Measurements from ENCODE around the gene SAA1. TPM values are rescaled to one million over a fixed set of nuclear protein-coding genes. Genes with fewer than 3 reads are reported as not detected.
"Not testable (repeated sequence)": the region's sequence is repeated elsewhere in the genome, so short reads cannot be mapped to it uniquely, and the experiment has no call there.

The SAA1 gene
- total and polyA plus RNA-seq, 2 donors from 2014 or later = 6.4 to 192 TPM

DNA sequence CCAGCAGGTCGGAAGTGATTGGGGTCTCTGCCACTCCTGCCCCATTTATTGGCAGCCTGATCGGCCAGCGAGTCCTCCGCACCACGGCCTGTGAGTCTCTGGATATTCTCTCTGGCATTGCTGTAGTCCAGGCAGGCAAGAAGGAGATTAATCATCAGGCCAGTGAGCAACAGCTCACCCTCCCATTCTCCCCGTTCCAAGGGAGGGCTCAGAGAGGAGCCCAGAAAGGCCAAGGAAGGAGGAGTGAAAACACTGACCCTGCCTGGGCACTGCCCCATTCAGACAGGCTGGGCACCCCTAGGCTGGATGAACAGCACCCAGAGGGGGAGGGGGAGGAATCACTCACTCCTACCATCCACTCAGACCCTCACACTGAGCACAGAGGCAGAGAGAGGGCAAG is 20.7 kb upstream of the SAA1 start:
- no peak for FAIRE-seq

DNA sequence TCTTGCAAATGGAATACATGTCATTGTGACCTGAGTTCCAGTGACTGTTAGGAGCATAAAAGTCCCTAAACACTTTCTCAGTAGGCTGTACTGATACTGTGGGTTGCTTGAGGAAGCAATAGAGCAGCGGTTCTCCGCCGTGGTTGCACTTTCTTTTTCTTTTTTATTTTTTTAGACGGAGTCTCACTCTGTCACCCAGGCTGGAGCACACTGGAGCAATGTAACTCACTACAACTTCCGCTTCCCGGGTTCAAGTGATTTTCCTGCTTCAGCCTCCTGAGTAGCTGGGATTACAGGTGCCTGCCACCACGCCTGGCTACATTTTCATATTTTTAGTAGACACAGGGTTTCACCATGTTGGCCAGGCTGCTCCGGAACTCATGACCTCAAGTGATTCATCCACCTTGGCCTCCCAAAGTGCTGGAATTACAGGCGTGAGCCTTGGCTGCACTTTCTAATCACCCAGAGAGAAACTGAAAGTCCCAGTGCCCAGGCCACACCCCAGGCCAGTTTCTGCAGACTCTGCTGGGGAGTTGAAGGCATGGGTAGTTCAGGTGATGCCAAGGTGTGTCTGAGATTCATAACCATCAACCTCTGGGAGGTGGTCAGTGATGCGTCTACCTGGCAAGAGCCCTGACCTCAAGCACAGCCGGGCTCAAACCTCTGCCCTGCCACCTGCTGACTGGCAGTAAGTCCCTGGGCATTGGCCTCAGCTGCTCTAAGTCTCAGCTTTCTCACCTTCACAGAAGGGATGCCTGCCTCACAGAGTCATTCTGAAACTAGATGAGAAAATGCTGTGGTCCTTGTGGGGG is 19.5 kb upstream of the SAA1 start:
- H3K4me1 ChIP-seq (ENCODE audit: control insufficient read depth in 2 of 3, insufficient read depth in 2 of 3, low read depth in 1 of 3, low read length in 3 of 3); H3K36me3 ChIP-seq (ENCODE audit: control insufficient read depth in 2 of 3, insufficient read depth in 3 of 3, low read length in 3 of 3); H3K27me3 ChIP-seq (ENCODE audit: control insufficient read depth, insufficient read depth, low read length); H3K9me3 ChIP-seq (ENCODE audit: control insufficient read depth in 2 of 3, insufficient read depth in 1 of 3, low read length in 3 of 3); intact Hi-C loops (cut with DNase I); H3K27ac ChIP-seq (ENCODE audit: low read depth in 2 of 2, low read length in 2 of 2); DNase-seq; FAIRE-seq; H3K9ac ChIP-seq (ENCODE audit: low read length in 3 of 3); H3K4me3 ChIP-seq (ENCODE audit: low read length in 3 of 3): not testable (repeated sequence)

More for the DNA sequence above, 20.7 kb upstream of the SAA1 start:
- no peak overlapping the region for H3K4me3 ChIP-seq (ENCODE audit: low read length in 3 of 3)
- TF ChIP-seq, protein P1, sequence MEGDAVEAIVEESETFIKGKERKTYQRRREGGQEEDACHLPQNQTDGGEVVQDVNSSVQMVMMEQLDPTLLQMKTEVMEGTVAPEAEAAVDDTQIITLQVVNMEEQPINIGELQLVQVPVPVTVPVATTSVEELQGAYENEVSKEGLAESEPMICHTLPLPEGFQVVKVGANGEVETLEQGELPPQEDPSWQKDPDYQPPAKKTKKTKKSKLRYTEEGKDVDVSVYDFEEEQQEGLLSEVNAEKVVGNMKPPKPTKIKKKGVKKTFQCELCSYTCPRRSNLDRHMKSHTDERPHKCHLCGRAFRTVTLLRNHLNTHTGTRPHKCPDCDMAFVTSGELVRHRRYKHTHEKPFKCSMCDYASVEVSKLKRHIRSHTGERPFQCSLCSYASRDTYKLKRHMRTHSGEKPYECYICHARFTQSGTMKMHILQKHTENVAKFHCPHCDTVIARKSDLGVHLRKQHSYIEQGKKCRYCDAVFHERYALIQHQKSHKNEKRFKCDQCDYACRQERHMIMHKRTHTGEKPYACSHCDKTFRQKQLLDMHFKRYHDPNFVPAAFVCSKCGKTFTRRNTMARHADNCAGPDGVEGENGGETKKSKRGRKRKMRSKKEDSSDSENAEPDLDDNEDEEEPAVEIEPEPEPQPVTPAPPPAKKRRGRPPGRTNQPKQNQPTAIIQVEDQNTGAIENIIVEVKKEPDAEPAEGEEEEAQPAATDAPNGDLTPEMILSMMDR (IDR thresholded peaks at IDR 0.05; ENCODE audit: borderline replicate concordance, extremely low read depth, insufficient read depth) = no peak
- H3K4me1 ChIP-seq (ENCODE audit: control insufficient read depth in 2 of 3, insufficient read depth in 2 of 3, low read depth in 1 of 3, low read length in 3 of 3) = no peaks in the 10 kb centered on the region
- H3K36me3 ChIP-seq (ENCODE audit: control insufficient read depth in 2 of 3, insufficient read depth in 3 of 3, low read length in 3 of 3) = no peaks in the 10 kb centered on the region
- no peak overlapping the region for H3K9ac ChIP-seq (ENCODE audit: low read length in 3 of 3)
- intact Hi-C loops (cut with DNase I) = no loop called here
- DNase-seq = peak in 2 of 5 donors; percentile 23 to 37
- H3K9me3 ChIP-seq (ENCODE audit: control insufficient read depth in 2 of 3, insufficient read depth in 1 of 3, low read length in 3 of 3) = no peaks in the 10 kb centered on the region
- H3K27me3 ChIP-seq (ENCODE audit: control insufficient read depth, insufficient read depth, low read length) = no peaks in the 10 kb centered on the region
- no peak overlapping the region for H3K27ac ChIP-seq (ENCODE audit: low read depth in 2 of 2, low read length in 2 of 2)

DNA sequence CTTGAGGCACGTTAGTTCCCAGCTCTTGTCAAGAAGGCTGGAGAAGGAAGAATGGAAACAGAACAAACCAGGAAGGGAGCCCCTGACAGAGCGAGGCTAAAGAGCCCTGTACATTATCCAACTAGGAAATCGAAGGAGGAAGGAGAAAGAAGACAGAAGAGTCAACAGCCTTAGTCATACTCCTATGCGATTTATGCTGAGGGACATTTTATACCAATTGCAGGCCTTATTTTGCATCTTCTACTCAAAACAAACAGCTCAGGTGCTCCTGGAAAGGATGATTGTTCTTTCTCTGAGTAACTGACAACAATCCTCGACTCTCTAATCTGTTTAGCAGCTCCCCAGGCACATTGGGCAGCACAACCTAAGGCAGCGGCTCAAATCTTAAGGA is 18.9 kb upstream of the SAA1 start:
- H3K27me3 ChIP-seq (ENCODE audit: control insufficient read depth, insufficient read depth, low read length); FAIRE-seq; H3K4me1 ChIP-seq (ENCODE audit: control insufficient read depth in 2 of 3, insufficient read depth in 2 of 3, low read depth in 1 of 3, low read length in 3 of 3); H3K4me3 ChIP-seq (ENCODE audit: low read length in 3 of 3); H3K27ac ChIP-seq (ENCODE audit: low read depth in 2 of 2, low read length in 2 of 2); DNase-seq; intact Hi-C loops (cut with DNase I); H3K9me3 ChIP-seq (ENCODE audit: control insufficient read depth in 2 of 3, insufficient read depth in 1 of 3, low read length in 3 of 3); H3K9ac ChIP-seq (ENCODE audit: low read length in 3 of 3); H3K36me3 ChIP-seq (ENCODE audit: control insufficient read depth in 2 of 3, insufficient read depth in 3 of 3, low read length in 3 of 3): not testable (repeated sequence)

DNA sequence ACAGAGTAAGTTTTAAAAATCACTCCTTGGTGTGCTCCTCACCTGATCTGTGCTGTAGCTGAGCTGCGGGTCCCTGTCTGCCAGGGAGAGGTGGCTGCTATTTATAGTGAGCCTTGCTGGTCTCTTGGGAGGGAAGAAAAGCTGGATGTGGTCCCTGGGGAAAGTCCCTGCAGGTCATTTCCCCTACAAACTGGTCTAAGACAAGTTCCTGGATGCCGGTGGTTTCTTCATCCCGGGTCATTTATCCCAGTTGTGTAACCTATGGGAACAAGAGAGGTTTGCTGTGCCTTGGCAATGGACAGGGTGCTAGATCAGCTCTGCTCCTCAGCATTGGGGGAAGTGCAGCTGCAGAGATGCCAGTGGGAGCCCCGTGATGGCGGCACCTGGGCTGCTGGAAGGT is 17.5 kb upstream of the SAA1 start, which contains the start of gene SAA2:
SAA2 (minus strand) TSS at position 108 of the 400 bp plus-strand sequence. CDS start 657 bp downstream, outside the sequence.
- DNase-seq (no peak), FAIRE-seq (no peak)
- no peaks in the 10 kb centered on the region for H3K4me1 ChIP-seq (ENCODE audit: control insufficient read depth in 2 of 3, insufficient read depth in 2 of 3, low read depth in 1 of 3, low read length in 3 of 3)
- H3K4me3 ChIP-seq (ENCODE audit: low read length in 3 of 3) = no peak within 1 kb of the TSS
- H3K36me3 ChIP-seq (ENCODE audit: control insufficient read depth in 2 of 3, insufficient read depth in 3 of 3, low read length in 3 of 3) = no peaks in the 10 kb centered on the region
- TF ChIP-seq, protein P1 (IDR thresholded peaks at IDR 0.05; ENCODE audit: borderline replicate concordance, extremely low read depth, insufficient read depth) = no peak
- no peaks in the 10 kb centered on the region for H3K27me3 ChIP-seq (ENCODE audit: control insufficient read depth, insufficient read depth, low read length)
- no peak within 1 kb of the TSS for H3K27ac ChIP-seq (ENCODE audit: low read depth in 2 of 2, low read length in 2 of 2)
- H3K9me3 ChIP-seq (ENCODE audit: control insufficient read depth in 2 of 3, insufficient read depth in 1 of 3, low read length in 3 of 3) = no peaks in the 10 kb centered on the region
- intact Hi-C loops (cut with DNase I) = no loop called here
- H3K9ac ChIP-seq (ENCODE audit: low read length in 3 of 3) = no peak within 1 kb of the TSS
